NB4 (cell line): ENCODE measurements around the gene NFKB1.
"Not testable (repeated sequence)": the region's sequence is repeated elsewhere in the genome, so short reads cannot be mapped to it uniquely, and the experiment has no call there.

Experiments used
- DNase-seq: peaks from one replicate; pipeline ENCODE4 v3.0.0; 2010; ENCODE audit warnings: low read depth
- H3K4me3 ChIP-seq: one replicate; pipeline ENCODE4 v1.5.1; 2011; ENCODE audit warnings: mild to moderate bottlenecking, low read depth, low read length, moderate library complexity
- CTCF ChIP-seq: IDR thresholded peaks from one replicate; pipeline ENCODE4 v1.5.1; 2012; ENCODE audit warnings: low read depth, low read length
- MYC ChIP-seq: IDR thresholded peaks from 2 replicates; pipeline ENCODE4 v1.6.1; 2011; ENCODE audit warnings: low read depth, low read length
- POLR2A ChIP-seq: IDR thresholded peaks from 2 replicates; pipeline ENCODE4 v1.6.1; 2011; ENCODE audit warnings: mild to moderate bottlenecking; ENCODE audit not compliant: insufficient read length; ENCODE audit errors: extremely low read depth
- TF ChIP-seq, protein P1 (sequence below): IDR thresholded peaks from 2 replicates; pipeline ENCODE4 v1.6.1; 2011; ENCODE audit warnings: low read depth, low read length

NFKB1 gene

DNA sequence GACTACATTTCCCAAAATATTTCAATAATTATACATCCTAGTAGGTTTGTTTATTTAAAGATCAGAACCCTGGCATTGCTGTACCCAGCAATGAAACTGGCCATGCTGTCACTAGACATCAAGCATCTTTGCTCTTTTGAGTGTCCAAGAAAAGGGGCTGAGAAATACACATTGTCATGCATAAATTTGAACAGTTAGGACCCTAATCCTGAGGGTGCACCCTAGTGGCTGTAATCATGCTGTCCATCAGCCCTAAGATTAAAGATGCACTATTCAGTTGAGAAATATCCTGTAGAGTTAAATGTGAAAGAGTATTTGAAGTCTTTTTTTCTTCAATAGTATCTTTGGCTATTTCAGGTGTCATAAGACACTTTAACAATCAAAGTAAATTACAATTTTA lies 108.8 kb downstream of the NFKB1 start:
- TF ChIP-seq CTCF (peak; percentile 34), POLR2A (no peak)
- H3K4me3 ChIP-seq = no peak overlapping the region
- DNase-seq = peak; percentile 44

- TF ChIP-seq CTCF (no peak), MYC (no peak), POLR2A (no peak)
- TF ChIP-seq, protein P1, sequence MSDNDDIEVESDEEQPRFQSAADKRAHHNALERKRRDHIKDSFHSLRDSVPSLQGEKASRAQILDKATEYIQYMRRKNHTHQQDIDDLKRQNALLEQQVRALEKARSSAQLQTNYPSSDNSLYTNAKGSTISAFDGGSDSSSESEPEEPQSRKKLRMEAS = no peak
- DNase-seq = no peak
- H3K4me3 ChIP-seq = no peak overlapping the region
These were observed 109.3 kb downstream of the NFKB1 start for GRCh38 chr4:102610476-102610875.

DNA sequence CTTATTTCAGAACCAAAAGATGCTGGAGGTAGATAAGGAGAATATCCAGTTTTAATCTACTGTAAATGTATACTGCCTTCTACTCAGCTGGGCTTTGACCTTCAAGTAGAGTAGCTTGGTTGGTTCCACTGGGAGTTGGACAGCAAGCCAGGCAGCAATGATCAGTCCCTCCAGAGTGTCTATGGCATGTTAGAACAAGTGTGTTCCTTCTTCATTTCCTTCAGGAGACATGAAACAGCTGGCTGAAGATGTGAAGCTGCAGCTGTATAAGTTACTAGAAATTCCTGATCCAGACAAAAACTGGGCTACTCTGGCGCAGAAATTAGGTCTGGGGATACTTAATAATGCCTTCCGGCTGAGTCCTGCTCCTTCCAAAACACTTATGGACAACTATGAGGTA lies 111.1 kb downstream of the NFKB1 start:
- no peak for DNase-seq
- no peak overlapping the region for H3K4me3 ChIP-seq

GRCh38 chr4:102612824-102613366 lies 111.7 kb downstream of the NFKB1 start:
- no peak for DNase-seq
- H3K4me3 ChIP-seq = no peak overlapping the region
- TF ChIP-seq CTCF (no peak), POLR2A (no peak), MYC (no peak)
- TF ChIP-seq, protein P1 = no peak

More for the DNA sequence above, 111.1 kb downstream of the NFKB1 start:
- TF ChIP-seq CTCF = no peak
- TF ChIP-seq POLR2A = no peak
- TF ChIP-seq, protein P1 = no peak
- no peak for TF ChIP-seq MYC

GRCh38 chr4:102614801-102615200 lies 113.6 kb downstream of the NFKB1 start:
- no peak for TF ChIP-seq CTCF
- no peak for TF ChIP-seq POLR2A
- TF ChIP-seq, protein P1 = no peak
- DNase-seq = no peak
- no peak overlapping the region for H3K4me3 ChIP-seq

GRCh38 chr4:102616636-102617035 lies 115.5 kb downstream of the NFKB1 start:
- no peak for DNase-seq
- no peak for TF ChIP-seq CTCF
- TF ChIP-seq, protein P1 = no peak
- no peak for TF ChIP-seq MYC
- no peak for TF ChIP-seq POLR2A

DNA sequence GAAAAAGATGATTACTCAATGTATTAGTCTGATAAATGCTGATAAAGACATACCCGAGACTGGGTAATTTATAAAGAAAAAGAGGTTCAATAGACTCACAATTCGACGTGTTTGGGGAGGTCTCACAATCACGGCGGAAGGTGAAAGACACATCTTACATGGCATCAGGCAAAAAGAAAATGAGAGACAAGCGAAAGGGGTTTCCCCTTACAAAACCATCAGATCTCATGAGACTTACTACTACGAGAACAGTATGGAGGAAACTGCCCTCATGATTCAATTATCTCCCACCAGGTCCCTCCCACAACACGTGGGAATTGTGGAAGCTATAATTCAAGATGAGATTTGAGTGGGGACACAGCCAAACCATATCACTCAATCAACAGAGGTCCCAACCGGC lies 117.9 kb downstream of the NFKB1 start:
- not testable (repeated sequence) for DNase-seq, H3K4me3 ChIP-seq

More at GRCh38 chr4:102616636-102617035, 115.5 kb downstream of the NFKB1 start:
- no peak overlapping the region for H3K4me3 ChIP-seq

DNA sequence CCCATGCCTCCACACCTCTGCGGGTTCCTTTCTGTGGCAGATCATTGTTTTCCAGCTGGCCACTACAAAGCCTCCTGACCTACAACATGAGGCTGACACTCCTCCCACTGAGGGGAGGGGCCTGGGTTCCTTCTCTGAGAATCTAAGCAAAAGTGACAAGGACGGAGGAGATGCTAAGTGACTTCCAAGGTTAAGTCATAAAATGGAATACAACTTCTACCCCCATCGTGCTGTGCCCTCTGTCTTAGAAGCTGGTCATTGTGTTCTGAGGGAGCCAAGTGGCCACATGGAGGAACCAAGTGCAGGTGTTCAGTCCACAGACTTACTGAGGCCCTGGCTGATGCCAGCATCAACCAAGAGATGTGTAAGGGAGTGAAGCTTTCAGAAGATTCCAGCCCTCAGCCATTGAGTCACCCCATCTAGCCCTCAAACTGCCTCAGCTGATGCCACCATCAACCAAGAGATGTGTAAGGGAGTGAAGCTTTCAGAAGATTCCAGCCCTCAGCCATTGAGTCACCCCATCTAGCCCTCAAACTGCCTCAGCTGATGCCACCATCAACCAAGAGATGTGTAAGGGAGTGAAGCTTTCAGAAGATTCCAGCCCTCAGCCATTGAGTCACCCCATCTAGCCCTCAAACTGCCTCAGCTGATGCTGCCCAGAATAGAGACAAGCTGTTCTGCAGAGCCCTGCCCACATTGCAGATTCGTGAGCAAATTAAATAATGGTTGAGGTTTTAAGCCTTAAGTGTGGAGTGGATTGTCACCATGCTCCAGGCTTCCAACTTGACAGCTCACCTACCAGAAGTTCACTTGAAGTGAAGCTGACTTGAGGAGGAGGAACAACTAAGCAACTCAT lies 118.8 kb downstream of the NFKB1 start:
- peak; percentile 8 for DNase-seq
- H3K4me3 ChIP-seq = not testable (repeated sequence)
